ENCODE measurements around the gene BLOC1S6. TPM values are rescaled to one million over a fixed set of nuclear protein-coding genes. Genes with fewer than 3 reads are reported as not detected.

Gene BLOC1S6
- total RNA-seq, 1 donor from 2014 or later, result 40.9 TPM

GRCh38 chr15:45606413-45606812 is 19.2 kb downstream of the BLOC1S6 start:
- no peak for DNase-seq (ENCODE audit: low read depth)
- no peak overlapping the region for H3K4me3 ChIP-seq (ENCODE audit: low read depth, low read length)
- TF ChIP-seq CTCF (conservative IDR thresholded peaks at IDR 0.05; ENCODE audit: low read depth, low read length), result no peak

- no peak for DNase-seq (ENCODE audit: low read depth)
- TF ChIP-seq CTCF (conservative IDR thresholded peaks at IDR 0.05; ENCODE audit: low read depth, low read length), result no peak
- H3K4me3 ChIP-seq (ENCODE audit: low read depth, low read length), result no peak overlapping the region
These were observed 19.7 kb downstream of the BLOC1S6 start for GRCh38 chr15:45606841-45607240.

- no peak overlapping the region for H3K4me3 ChIP-seq (ENCODE audit: low read depth, low read length)
- TF ChIP-seq CTCF (conservative IDR thresholded peaks at IDR 0.05; ENCODE audit: low read depth, low read length), result peak; percentile 54
- DNase-seq (ENCODE audit: low read depth), result no peak
These were observed 24.1 kb downstream of the BLOC1S6 start for GRCh38 chr15:45611305-45611704.

GRCh38 chr15:45612790-45613415 is 25.7 kb downstream of the BLOC1S6 start:
- no peak for DNase-seq (ENCODE audit: low read depth)
- H3K4me3 ChIP-seq (ENCODE audit: low read depth, low read length), result no peak overlapping the region
- TF ChIP-seq CTCF (conservative IDR thresholded peaks at IDR 0.05; ENCODE audit: low read depth, low read length), result no peak

- no peak for DNase-seq (ENCODE audit: low read depth)
- H3K4me3 ChIP-seq (ENCODE audit: low read depth, low read length), result no peak overlapping the region
- TF ChIP-seq CTCF (conservative IDR thresholded peaks at IDR 0.05; ENCODE audit: low read depth, low read length), result no peak
These were observed 29.7 kb downstream of the BLOC1S6 start for GRCh38 chr15:45616901-45617323.

- no peak overlapping the region for H3K4me3 ChIP-seq (ENCODE audit: low read depth, low read length)
- peak; percentile 36 for TF ChIP-seq CTCF (conservative IDR thresholded peaks at IDR 0.05; ENCODE audit: low read depth, low read length)
- DNase-seq (ENCODE audit: low read depth), result no peak
These were observed 31.6 kb downstream of the BLOC1S6 start for GRCh38 chr15:45618813-45619212.

GRCh38 chr15:45628136-45628535 is 41.0 kb downstream of the BLOC1S6 start:
- H3K4me3 ChIP-seq (ENCODE audit: low read depth, low read length), result no peak overlapping the region
- no peak for DNase-seq (ENCODE audit: low read depth)
- no peak for TF ChIP-seq CTCF (conservative IDR thresholded peaks at IDR 0.05; ENCODE audit: low read depth, low read length)

Data from epithelial cell of proximal tubule (primary cell).